Activated CD8-positive, alpha-beta memory T cell treated with anti-CD3 and anti-CD28 coated beads for 1 hour (primary cell): Measurements from ENCODE around the gene CAMK2G.

Source experiments
- DNase-seq, 2 donors: peaks; one replicate each; pipeline ENCODE4 v3.0.0-alpha.2; 2020; ENCODE audit warnings: low read depth in 1 of 2; ENCODE audit errors: extremely low read depth in 1 of 2

Gene CAMK2G

DNA sequence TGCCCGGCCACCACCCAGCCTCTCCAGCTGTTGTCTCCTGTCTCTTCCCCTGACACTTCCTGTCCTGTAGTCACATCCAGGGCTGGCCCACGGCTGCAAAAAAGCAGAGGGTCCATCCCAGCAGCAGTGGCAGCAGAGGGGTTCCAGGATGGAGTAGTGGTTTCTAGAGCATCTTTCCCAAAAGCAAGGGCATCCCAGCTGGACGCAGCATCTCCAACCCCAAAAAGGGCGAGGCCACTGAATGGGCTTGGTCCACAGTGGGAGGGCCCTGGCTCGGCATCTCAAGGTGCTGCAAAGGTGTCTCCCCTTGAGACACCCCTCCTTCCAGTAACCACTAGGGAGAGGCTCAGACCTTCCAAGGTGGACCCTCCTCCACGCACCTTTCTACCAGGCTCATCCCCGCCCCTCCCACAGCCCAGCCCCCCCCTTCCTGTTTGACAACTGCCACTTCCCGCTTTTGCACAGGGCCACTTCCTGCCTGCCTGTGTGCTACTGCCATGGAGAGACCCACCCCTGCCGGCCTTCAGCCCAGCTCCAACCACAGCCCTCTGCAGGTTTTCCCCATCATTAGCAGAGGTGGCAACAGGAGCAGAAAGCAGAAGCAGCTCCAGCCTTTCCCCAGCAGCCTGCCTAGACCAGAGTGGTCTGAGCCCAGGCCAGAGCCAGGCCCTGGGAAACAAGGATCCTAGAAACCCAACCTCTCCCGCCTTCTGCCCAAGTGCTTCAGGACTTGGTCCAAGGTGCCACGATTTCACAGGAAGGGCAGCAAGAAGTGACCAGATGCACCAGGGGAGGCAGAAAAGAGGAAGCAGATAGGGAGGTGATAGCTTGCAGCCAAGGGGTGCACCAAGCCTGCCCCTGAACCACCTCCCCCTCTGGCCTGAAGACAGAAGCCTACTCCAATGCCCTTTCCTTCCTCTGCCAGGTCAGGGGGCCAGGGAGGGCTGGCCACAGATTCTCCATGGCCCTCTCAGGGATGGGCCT, 8.6 kb downstream of the CAMK2G start:
- DNase-seq, result no peak

GRCh38 chr10:73865107-73865458, 9.3 kb downstream of the CAMK2G start:
- DNase-seq, result no peak

DNA sequence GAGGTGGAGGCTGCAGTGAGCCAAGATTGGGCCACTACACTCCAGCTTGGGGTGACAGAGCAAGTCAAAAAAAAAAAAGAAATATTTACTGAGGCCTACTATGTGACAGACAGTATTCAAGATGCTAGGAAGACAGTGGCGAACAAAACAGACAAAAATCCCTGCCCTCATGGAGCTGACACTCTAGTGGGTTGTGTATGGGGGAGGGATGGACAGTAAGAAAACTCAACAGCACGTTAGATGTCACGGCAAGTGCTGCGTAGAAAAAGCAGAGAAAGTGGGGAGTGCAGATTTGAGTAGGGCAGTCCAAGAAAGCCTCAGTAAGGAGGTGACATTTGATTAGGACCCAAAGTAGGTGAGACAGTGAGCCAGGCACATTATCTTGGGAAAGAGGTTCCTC, 10.1 kb downstream of the CAMK2G start:
- no peak for DNase-seq

- no peak for DNase-seq
Observed at GRCh38 chr10:73863039-73863817, 11.1 kb downstream of the CAMK2G start.

DNA sequence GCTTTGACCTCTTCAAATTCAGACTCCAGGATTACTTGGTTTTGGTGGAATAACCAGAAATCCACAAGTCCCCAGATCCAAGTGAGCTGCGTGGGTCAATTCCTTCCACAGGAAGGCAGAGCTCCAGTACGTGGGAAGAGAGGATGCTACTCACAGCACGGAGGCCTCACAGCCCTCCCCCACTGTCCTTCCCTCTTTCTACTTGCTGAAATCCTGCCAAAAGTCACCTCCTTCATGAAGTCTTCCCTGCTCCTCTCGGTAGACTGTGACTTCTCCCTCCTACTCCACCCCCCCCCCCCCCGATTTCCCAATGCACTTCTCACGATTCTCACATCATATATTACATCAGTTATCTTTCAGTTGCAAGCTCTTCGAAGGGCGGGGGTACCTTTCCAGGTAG, 12.3 kb downstream of the CAMK2G start:
- no peak for DNase-seq

DNA sequence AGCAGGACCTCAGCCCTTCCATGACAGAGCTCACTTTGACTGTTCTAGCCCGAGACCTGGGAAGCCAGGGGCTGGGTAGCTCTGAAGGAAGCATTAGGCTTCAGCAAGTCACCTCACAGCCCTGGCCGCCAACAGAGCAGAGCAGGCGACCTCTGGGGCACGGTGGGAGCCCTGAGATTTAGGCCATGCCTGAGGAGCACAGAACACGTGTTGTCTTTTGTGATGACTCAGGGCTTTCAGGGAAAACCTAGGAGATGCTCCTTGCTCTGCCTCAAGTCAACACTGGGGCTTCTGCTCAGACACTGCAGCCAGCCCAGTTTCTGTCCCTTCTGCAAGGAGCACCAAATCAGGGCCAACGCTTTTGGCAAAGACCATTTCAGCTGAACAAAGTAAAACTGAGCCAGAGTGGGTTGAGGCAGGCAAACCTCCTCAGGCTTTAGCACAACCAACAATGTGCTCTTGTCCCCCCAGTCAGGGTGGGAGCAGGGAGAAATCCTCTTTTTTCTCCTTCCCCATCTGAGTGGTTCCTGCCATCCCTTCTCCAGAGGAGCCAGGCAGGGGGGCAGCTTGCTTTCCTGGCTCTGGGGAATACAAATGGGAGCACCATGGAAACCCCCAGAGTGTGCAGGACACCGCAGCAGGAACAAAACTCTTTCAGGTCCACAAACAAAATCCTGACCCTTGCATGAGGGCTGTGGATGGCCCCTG, 14.4 kb downstream of the CAMK2G start:
- DNase-seq, result no peak

DNA sequence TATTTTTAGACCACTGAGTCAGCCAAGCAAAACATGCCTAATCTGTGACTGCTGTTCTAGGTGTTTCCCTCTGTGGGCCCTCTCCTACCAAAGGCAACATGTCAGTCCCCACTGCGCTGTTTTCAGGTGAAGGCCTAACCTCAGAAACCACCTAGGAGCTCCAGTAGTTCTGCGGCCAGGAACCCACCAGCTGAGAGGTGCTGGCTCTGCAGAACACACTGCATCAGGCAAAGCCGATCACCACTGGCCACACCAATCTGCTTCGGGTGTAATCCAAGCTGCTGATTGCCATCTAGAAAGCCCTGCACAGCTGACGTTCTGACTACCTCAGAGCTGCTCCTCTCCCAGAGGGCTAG, 14.9 kb downstream of the CAMK2G start:
- no peak for DNase-seq

DNA sequence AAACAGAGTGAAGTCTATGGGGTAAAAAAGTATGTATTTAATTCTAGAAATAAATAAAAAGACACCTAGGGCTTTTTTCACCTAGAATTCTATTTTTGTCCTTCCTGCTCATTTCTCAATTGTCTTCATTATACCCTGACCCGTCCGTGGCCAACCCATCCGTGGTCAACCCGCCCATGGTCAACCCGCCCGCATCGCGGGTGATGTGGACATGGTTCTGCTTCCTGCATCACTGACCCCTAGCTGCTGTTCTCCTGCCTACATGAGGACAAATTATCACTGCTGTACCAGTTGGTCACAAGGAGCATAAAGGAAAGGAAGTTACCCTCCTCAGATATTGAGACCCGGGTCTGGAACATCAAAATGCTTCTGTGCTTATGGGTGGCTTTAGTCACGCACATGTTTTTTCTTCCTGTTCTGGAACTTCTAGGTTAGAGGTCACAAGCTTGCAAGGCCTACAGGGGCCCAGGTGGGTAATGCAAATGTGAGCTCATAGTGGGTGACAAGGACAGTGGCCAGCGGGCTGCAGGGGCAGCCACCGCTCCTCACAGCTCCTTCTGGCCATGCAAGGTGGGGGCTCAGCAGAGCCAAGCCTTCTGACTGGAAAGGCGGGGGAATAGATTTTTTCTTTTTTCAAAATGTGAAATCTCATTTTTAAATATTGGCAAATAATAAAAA, 15.5 kb downstream of the CAMK2G start:
- DNase-seq, result no peak

- no peak for DNase-seq
Observed at GRCh38 chr10:73858013-73858708, 16.2 kb downstream of the CAMK2G start.

DNA sequence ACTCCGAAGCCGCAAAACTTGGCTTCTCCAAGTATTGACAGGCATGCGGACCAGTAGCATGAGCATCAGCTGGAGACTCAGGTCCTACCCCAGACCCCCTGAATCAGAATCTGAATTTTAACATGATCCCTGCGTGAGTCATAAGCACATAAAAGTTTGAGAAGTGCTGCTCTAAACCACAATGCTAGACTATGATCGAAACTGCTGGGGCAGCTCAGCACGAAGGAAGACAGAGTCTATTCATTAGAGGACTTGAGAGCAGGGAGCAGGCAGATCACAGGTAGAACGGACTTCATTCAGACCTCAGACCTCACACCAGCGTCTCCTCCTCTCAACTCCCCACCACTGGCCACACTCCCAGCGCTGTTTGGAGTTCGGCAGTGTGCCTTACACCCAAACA, 16.9 kb downstream of the CAMK2G start:
- DNase-seq, result no peak

- DNase-seq, result no peak
Observed at GRCh38 chr10:73856261-73856660, 18.1 kb downstream of the CAMK2G start.

- no peak for DNase-seq
Observed at GRCh38 chr10:73855413-73855812, 18.9 kb downstream of the CAMK2G start.

GRCh38 chr10:73854310-73854709, 20.0 kb downstream of the CAMK2G start:
- no peak for DNase-seq

GRCh38 chr10:73853196-73853595, 21.2 kb downstream of the CAMK2G start:
- no peak for DNase-seq

- DNase-seq, result no peak
Observed at GRCh38 chr10:73850863-73851461, 23.4 kb downstream of the CAMK2G start.

DNA sequence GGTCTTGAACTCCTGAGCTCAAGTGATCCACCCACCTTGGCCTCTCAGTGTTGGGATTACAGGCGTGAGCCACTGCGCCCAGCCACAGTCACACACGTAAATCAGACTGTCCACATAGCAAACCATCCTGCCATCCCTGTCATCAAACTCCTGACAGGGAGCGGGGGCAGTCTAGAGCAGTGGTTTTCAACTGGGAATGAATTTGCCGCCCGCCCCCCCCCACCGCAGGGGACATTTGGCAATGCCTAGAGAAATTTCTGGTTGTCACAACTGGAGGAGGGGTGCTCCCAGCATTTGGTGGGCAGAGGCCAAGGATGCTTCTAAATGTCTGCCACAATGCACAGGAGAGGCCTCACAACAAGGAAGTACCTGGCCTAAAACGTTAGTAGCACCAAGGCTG, 24.1 kb downstream of the CAMK2G start:
- no peak for DNase-seq

DNA sequence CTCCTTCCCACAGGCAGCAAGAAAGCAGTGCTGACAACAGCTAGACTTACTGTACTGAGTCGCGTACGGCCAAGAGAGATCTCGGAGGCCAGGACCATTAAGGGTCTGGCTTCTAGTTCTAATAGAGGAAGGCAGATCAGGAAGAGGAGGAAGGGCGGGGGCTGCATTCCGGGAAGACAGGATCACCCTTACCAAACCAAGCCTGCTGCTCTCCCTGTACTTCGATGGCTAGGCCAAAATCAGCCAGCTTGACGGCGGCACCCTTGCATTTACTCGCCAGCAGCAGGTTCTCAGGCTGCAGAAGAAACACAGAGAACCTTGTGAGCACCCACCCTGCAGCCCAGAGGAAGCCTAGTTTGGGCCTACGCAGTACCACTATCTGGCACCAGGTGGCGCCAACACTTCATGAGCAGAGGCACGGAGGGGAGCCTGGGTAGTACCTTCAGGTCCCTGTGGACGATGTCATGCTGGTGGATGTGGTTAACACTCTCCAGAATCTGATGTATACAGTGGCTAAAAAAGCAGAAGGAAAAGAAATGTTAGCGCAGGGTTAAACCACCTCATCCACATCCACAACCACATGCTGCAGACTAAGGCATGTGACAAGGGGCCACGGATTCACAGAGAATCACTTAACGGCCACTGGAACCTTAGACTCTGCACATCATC, 25.4 kb downstream of the CAMK2G start:
- DNase-seq, result peak; percentile 79 to 84

- DNase-seq, result no peak
Observed at GRCh38 chr10:73847031-73847430, 27.3 kb downstream of the CAMK2G start.

DNA sequence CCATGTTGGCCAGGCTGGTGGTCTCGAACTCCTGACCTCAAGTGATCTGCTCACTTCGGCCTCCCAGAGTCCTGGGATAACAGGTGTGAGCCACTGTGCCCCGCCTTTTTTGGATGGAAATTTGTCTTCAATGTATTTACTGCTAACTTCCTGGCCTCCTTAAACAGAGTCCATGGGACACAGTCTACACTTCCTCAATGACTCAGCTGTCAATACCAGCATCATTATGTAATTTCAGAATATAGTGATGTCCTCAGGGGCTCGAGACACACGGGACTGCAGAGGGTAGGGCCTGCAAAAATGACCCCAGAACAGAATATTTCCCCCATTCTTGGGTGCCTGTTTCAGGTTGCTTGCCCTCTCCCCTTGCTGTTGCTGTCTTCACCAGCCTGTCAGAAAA, 31.1 kb downstream of the CAMK2G start:
- DNase-seq, result no peak
